Measurements from ENCODE around the gene DIS3L. TPM values are rescaled to one million over a fixed set of nuclear protein-coding genes. Genes with fewer than 3 reads are reported as not detected.

DIS3L gene
- total RNA-seq, 1 donor from 2014 or later, result 27.3 TPM

Other genes with a start within 250 kb of the DIS3L start
- not detected in 2 replicates for gene MEGF11, start 39.8 kb upstream of the DIS3L start, total RNA-seq
- gene TIPIN, start 63.1 kb downstream of the DIS3L start, total RNA-seq, result 6.3 and 7.8 TPM in 2 replicates
- gene MAP2K1, start 93.3 kb downstream of the DIS3L start, total RNA-seq, result 59.6 and 86.7 TPM in 2 replicates
- 31.9 and 38.6 TPM in 2 replicates for gene SNAPC5, start 204.2 kb downstream of the DIS3L start, total RNA-seq
- 3,422 and 5,715 TPM in 2 replicates for gene RPL4, start 211.3 kb downstream of the DIS3L start, total RNA-seq
- gene ZWILCH, start 211.8 kb downstream of the DIS3L start, total RNA-seq, result 8.7 and 10.6 TPM in 2 replicates

Measured in myocyte (in vitro differentiated cells).